Adipocyte (in vitro differentiated cells): ENCODE measurements around the gene VSX1.

ENCODE experiments used
- DNase-seq: peaks from one replicate; pipeline ENCODE4 v3.0.0-alpha.2; 2015; ENCODE audit warnings: low read depth
- H3K27me3 ChIP-seq: replicated peaks from 2 replicates; pipeline ENCODE4 v1.7.0; 2013; ENCODE audit warnings: mild to moderate bottlenecking, low read length, moderate library complexity; ENCODE audit not compliant: control insufficient read depth, insufficient read depth
- H3K36me3 ChIP-seq: 2 replicates; pipeline ENCODE4 v1.7.0; 2013; ENCODE audit warnings: low read length, mild to moderate bottlenecking, moderate library complexity; ENCODE audit not compliant: control insufficient read depth, insufficient read depth, severe bottlenecking
- H3K4me1 ChIP-seq: 2 replicates; pipeline ENCODE4 v1.7.0; 2013; ENCODE audit warnings: mild to moderate bottlenecking, low read length, moderate library complexity; ENCODE audit not compliant: control insufficient read depth, insufficient read depth
- H3K4me3 ChIP-seq: 2 replicates; pipeline ENCODE4 v1.7.0; 2013; ENCODE audit warnings: mild to moderate bottlenecking, low read length, moderate library complexity
- H3K9ac ChIP-seq: 2 replicates; pipeline ENCODE4 v1.7.0; 2013; ENCODE audit warnings: mild to moderate bottlenecking, low read length, moderate library complexity
- H3K9me3 ChIP-seq: 2 replicates; pipeline ENCODE4 v1.7.0; 2013; ENCODE audit warnings: mild to moderate bottlenecking, low read length, moderate library complexity; ENCODE audit not compliant: control insufficient read depth

Gene VSX1

GRCh38 chr20:25076201-25076600 is 5.7 kb downstream of the VSX1 start:
- Histone ChIP-seq H3K9me3 (no peaks in the 10 kb centered on the region), H3K4me3 (no peak overlapping the region), H3K4me1 (peaks cover 18% of the 10 kb centered on the region), H3K36me3 (no peaks in the 10 kb centered on the region), H3K27me3 (peaks cover 83% of the 10 kb centered on the region), H3K9ac (no peak overlapping the region)
- DNase-seq, result no peak

GRCh38 chr20:25073544-25073943 is 8.4 kb downstream of the VSX1 start:
- H3K27me3 ChIP-seq, result peaks cover 82% of the 10 kb centered on the region

GRCh38 chr20:25072226-25072811 is 9.6 kb downstream of the VSX1 start:
- no peak overlapping the region for H3K9ac ChIP-seq
- peaks cover 82% of the 10 kb centered on the region for H3K27me3 ChIP-seq
- H3K4me3 ChIP-seq, result no peak overlapping the region
- H3K36me3 ChIP-seq, result no peaks in the 10 kb centered on the region
- peaks cover 10% of the 10 kb centered on the region for H3K9me3 ChIP-seq
- no peak for DNase-seq
- H3K4me1 ChIP-seq, result peaks cover 9% of the 10 kb centered on the region

More at GRCh38 chr20:25073544-25073943, 8.4 kb downstream of the VSX1 start:
- peaks cover 10% of the 10 kb centered on the region for H3K9me3 ChIP-seq
- no peak overlapping the region for H3K9ac ChIP-seq
- H3K36me3 ChIP-seq, result no peaks in the 10 kb centered on the region
- DNase-seq, result no peak
- H3K4me3 ChIP-seq, result no peak overlapping the region
- peaks cover 18% of the 10 kb centered on the region for H3K4me1 ChIP-seq

- DNase-seq, result no peak
- Histone ChIP-seq H3K36me3 (no peaks in the 10 kb centered on the region), H3K4me3 (no peak overlapping the region), H3K4me1 (peaks cover 3% of the 10 kb centered on the region), H3K27me3 (peaks cover 82% of the 10 kb centered on the region), H3K9me3 (peaks cover 10% of the 10 kb centered on the region), H3K9ac (no peak overlapping the region)
Measured at GRCh38 chr20:25071734-25072133, 10.2 kb downstream of the VSX1 start.

- no peak overlapping the region for H3K9ac ChIP-seq
- no peaks in the 10 kb centered on the region for H3K36me3 ChIP-seq
- DNase-seq, result no peak
- no peak overlapping the region for H3K4me3 ChIP-seq
- H3K9me3 ChIP-seq, result peaks cover 10% of the 10 kb centered on the region
- no peaks in the 10 kb centered on the region for H3K4me1 ChIP-seq
- H3K27me3 ChIP-seq, result peaks cover 79% of the 10 kb centered on the region
Measured at GRCh38 chr20:25070821-25071473, 11.0 kb downstream of the VSX1 start.

- Histone ChIP-seq H3K4me3 (no peak overlapping the region), H3K36me3 (no peaks in the 10 kb centered on the region), H3K9ac (no peak overlapping the region), H3K4me1 (no peaks in the 10 kb centered on the region), H3K9me3 (peaks cover 10% of the 10 kb centered on the region), H3K27me3 (peaks cover 76% of the 10 kb centered on the region)
- DNase-seq, result no peak
Measured at GRCh38 chr20:25067102-25067987, 14.6 kb downstream of the VSX1 start.

- no peak for DNase-seq
- no peaks in the 10 kb centered on the region for H3K4me1 ChIP-seq
- peaks cover 10% of the 10 kb centered on the region for H3K9me3 ChIP-seq
- H3K27me3 ChIP-seq, result peaks cover 76% of the 10 kb centered on the region
- no peak overlapping the region for H3K9ac ChIP-seq
- no peak overlapping the region for H3K4me3 ChIP-seq
- no peaks in the 10 kb centered on the region for H3K36me3 ChIP-seq
Measured at GRCh38 chr20:25066386-25066785, 15.6 kb downstream of the VSX1 start.

GRCh38 chr20:25065625-25066338 is 16.2 kb downstream of the VSX1 start:
- H3K9me3 ChIP-seq, result peaks cover 10% of the 10 kb centered on the region
- peaks cover 76% of the 10 kb centered on the region for H3K27me3 ChIP-seq
- DNase-seq, result peak; percentile 84
- no peak overlapping the region for H3K4me3 ChIP-seq
- H3K9ac ChIP-seq, result no peak overlapping the region
- no peaks in the 10 kb centered on the region for H3K4me1 ChIP-seq
- H3K36me3 ChIP-seq, result no peaks in the 10 kb centered on the region

GRCh38 chr20:25065072-25065624 is 16.8 kb downstream of the VSX1 start:
- no peak for DNase-seq
- Histone ChIP-seq H3K9ac (no peak overlapping the region), H3K9me3 (peaks cover 10% of the 10 kb centered on the region), H3K36me3 (no peaks in the 10 kb centered on the region), H3K27me3 (peaks cover 72% of the 10 kb centered on the region), H3K4me3 (no peak overlapping the region), H3K4me1 (no peaks in the 10 kb centered on the region)

- DNase-seq, result no peak
- Histone ChIP-seq H3K4me1 (no peaks in the 10 kb centered on the region), H3K9ac (no peak overlapping the region), H3K36me3 (no peaks in the 10 kb centered on the region), H3K9me3 (peaks cover 10% of the 10 kb centered on the region), H3K4me3 (no peak overlapping the region), H3K27me3 (peaks cover 71% of the 10 kb centered on the region)
Measured at GRCh38 chr20:25064561-25065071, 17.3 kb downstream of the VSX1 start.
